GM12874 (cell line): ENCODE measurements around the gene ANKRD36C.

Source experiments
- CTCF ChIP-seq: IDR thresholded peaks from 2 replicates; pipeline ENCODE4 v1.5.1; 2011; ENCODE audit warnings: low read depth, mild to moderate bottlenecking, control low read depth, low read length, moderate library complexity; ENCODE audit not compliant: insufficient read depth

Gene ANKRD36C

GRCh38 chr2:95992520-95993272, 1.1 kb upstream of the ANKRD36C start:
- peak; percentile 52 for TF ChIP-seq CTCF

GRCh38 chr2:95836151-95836550, 155.5 kb downstream of the ANKRD36C start:
- no peak for TF ChIP-seq CTCF

GRCh38 chr2:95799892-95800291, 191.7 kb downstream of the ANKRD36C start:
- no peak for TF ChIP-seq CTCF
